SK-N-SH (cell line): ENCODE measurements around the gene BPIFB3.

Experiments used
- CTCF ChIP-seq: fragments of 200-600 bp; sonication (generic); IDR thresholded peaks from 2 replicates; pipeline ENCODE4 v1.6.1; 2017; ENCODE audit warnings: antibody characterized with exemption, mild to moderate bottlenecking, moderate library complexity
- RAD21 ChIP-seq: IDR thresholded peaks from 2 replicates; pipeline ENCODE4 v1.6.1; 2012; ENCODE audit warnings: mild to moderate bottlenecking, low read length

GRCh38 chr20:33028875-33029274, 24.8 kb upstream of the BPIFB3 start:
- TF ChIP-seq CTCF (no peak), RAD21 (no peak)
